Fibroblast of upper back skin (primary cell): ENCODE measurements around the gene CTNNA3.
"Not testable (repeated sequence)": the region's sequence is repeated elsewhere in the genome, so short reads cannot be mapped to it uniquely, and the experiment has no call there.

Experiments
- DNase-seq: peaks from one replicate; pipeline ENCODE4 v3.0.0-alpha.2; 2013

CTNNA3 gene

GRCh38 chr10:67492317-67493019 is 203.5 kb downstream of the CTNNA3 start:
- no peak for DNase-seq

DNA sequence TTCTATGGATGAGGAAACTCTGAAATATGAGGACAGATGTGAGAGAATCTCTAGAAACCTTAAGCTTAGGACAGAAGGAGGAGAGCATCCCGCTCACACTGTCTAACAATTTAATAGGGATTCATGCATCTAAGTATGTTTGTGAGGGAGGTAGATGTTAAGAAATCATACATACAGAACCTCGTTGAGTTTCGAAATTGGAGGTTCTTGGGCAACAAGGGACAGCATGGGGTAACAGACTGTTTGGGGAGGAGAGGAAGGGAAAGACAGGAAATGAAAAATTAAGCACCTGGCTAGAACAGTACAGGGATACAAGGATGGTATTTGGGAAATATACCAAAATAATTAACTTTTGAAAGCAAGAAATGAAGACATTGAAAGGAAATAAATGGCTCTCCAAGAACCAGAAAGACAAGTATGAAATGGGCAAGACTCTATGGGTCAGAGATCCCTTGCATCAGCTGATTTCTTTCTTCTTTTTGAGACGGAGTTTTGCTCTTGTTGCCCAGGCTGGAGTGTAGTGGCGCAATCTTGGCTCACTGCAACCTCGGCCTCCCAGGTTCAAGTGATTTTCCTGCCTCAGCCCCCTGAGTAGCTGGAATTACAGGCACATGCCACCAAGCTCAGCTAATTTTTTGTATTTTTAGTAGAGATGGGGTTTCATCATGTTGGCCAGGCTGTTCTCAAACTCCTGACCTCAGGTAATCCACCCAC is 207.9 kb downstream of the CTNNA3 start:
- no peak for DNase-seq

DNA sequence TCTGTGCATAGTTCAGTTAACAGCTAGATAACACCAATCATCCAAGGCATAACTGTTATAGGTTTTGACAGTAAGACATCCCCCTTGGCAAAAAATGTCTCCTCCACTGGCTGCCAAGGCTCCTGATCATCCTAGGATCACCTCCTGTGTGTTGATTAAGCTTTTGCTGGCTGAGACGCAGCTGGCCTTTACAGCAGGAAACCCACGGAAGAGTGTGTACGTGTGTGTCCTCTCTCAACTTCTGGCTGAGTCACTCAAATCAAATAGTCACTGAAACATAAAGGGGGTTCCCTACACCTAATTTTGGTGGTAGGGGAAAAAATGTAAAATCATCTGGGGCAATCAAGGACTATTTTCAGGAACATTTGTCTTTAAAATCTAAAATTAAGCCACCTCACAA is 208.8 kb downstream of the CTNNA3 start:
- DNase-seq = no peak

GRCh38 chr10:67477868-67478267 is 218.1 kb downstream of the CTNNA3 start:
- no peak for DNase-seq

GRCh38 chr10:67476201-67476600 is 219.8 kb downstream of the CTNNA3 start:
- no peak for DNase-seq

DNA sequence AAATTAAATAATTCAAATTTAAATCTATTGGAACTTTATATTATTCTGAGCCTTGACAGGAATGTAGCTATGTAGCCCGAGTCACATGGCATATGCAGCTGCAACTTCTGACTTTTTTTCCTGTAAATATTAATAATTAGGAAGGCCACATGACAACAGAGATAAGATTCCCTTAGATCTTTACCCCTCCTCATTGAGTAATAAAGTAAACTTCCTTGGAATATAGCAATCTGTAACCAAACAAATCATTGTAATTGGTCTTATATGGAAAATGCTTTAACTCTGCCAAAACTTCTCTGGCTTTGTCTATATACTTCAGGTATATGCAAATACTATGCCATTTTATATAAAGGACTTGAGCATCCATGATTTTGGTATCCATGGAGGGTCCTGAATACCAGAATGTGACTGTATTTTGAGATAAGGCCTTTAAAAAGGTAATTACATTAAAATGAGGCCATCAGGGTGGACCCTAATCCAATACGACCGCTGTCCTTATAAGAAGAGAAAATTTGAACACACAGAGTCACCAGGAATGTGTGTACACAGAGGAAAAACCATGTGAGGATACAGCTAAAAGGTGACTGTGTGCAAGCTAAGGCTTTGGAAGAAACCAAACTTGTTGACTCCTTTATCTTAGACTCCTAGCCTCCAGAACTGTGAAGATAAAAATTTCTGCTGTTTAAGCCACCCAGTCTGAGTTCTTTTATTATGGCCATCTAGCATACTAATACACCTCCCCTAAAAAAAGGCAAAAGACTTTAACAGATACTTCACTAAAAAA is 222.0 kb downstream of the CTNNA3 start:
- DNase-seq = no peak

DNA sequence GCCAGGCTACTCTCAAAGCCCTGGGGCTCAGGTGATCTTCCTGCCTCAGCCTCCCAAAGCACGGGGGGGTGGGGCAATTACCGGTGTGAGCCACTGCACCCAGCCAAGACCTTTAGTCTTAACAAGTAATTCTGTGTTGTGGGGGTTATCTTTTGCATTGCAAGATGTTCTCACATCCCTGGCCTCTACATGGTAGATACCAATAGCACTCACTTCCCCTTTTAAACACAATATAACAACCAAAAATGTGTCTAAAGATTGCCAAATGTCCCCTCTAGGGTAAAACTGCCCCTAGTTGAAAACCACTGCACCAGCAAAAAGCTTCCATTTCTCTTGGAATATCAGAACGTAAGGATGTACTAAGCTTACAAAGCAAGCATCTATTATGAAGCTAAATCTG is 225.0 kb downstream of the CTNNA3 start:
- no peak for DNase-seq

DNA sequence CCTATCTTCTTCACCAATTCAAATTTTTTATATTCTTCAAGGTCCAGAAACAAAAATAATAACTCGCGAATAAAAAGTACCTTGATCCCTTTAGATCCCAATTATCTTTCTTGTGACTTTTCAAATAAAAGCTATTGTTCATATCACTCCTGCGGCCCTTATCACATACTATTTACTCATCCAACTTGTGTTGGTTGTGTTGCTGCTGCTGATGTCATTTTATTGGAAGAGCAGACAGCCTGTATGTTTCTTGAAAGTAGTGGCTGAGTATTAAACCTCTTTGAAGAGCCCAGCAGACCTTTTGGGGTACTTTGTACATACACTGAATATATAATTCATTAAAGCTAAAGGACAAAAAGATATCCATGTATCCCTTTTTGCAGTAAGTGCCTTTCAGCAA is 231.7 kb downstream of the CTNNA3 start:
- DNase-seq = no peak

GRCh38 chr10:67452892-67453291 is 243.1 kb downstream of the CTNNA3 start:
- DNase-seq = no peak

DNA sequence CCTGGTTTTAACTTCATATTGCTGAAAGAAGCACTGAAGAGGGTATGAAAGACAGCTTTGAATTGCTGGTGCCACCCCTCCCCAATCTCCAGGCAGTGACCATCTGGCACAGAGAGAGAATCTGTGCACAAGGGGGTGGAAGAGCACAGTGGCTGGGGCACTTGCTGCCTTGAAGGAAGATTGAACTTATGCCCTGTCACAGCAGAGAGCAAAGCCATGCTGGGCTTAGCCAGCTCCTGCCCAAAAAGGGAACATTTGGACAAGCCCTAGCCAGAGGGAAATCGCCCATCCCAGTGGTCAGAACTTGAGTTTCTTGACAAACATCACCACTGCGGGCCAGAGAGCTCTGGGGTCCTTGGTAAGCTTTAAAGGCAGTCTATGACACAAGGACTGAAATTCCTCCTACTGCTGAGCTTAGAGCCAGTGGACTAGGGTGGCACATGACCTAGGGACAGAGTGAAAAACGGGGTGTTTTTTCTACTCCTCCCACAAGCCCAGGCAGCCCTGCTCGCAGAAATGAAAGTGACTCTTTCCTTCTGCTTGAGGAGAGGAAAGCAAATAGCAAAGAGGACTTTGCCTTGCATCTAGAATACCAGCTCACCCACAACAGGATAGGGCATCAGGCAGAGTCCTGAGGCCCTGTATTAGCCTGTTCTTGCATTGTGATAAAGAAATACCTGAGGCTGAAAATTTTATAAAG is 257.2 kb downstream of the CTNNA3 start:
- DNase-seq = no peak

- DNase-seq = no peak
These were observed 262.7 kb downstream of the CTNNA3 start for GRCh38 chr10:67433276-67433675.

- DNase-seq = no peak
These were observed 293.4 kb downstream of the CTNNA3 start for GRCh38 chr10:67402620-67403019.

GRCh38 chr10:67401711-67402110 is 294.3 kb downstream of the CTNNA3 start:
- DNase-seq = no peak

DNA sequence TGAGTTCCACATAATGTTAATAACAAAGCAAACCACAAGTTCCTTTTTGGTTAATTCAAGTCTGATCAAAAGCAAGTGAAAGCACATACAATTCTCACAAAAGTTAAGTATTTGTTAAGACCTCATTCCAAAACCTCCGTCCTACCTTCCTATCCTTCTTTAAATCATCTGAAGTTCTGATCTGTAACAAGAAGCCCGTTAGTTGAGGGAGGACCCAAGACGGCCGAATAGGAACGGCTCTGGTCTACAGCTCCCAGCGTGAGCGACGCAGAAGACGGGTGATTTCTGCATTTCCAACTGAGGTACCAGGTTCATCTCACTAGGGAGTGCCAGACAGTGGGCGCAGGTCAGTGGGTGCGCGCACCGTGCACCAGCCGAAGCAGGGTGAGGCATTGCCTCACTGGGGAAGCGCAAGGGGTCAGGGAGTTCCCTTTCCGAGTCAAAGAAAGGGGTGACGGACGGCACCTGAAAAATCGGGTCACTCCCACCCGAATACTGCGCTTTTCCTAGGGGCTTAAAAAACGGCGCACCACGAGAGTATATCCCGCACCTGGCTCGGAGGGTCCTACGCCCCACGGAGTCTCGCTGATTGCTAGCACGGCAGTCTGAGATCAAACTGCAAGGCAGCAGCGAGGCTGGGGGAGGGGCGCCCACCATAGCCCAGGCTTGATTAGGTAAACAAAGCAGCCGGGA is 309.0 kb downstream of the CTNNA3 start:
- DNase-seq = not testable (repeated sequence)

GRCh38 chr10:67386260-67386659 is 309.7 kb downstream of the CTNNA3 start:
- DNase-seq = no peak

GRCh38 chr10:67385566-67385965 is 310.4 kb downstream of the CTNNA3 start:
- no peak for DNase-seq

DNA sequence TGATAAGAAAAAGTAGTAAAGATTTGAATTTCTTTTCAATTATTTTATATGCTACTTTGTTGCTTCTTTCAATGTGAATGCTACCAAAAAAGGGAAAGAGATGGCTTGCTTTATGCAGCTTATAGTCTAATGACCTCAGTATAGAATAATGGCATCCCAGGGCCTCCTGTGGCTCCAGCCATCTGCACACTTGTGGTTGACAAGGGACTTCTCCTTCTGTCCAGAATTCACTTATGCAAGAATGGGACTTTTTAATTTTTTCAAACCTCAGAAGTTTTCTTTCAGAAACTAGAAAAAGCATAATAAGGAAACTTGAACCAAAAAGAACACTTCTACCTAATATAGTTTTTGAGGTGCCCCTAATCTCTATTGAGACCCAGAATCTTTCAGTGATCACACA is 310.9 kb downstream of the CTNNA3 start:
- no peak for DNase-seq

DNA sequence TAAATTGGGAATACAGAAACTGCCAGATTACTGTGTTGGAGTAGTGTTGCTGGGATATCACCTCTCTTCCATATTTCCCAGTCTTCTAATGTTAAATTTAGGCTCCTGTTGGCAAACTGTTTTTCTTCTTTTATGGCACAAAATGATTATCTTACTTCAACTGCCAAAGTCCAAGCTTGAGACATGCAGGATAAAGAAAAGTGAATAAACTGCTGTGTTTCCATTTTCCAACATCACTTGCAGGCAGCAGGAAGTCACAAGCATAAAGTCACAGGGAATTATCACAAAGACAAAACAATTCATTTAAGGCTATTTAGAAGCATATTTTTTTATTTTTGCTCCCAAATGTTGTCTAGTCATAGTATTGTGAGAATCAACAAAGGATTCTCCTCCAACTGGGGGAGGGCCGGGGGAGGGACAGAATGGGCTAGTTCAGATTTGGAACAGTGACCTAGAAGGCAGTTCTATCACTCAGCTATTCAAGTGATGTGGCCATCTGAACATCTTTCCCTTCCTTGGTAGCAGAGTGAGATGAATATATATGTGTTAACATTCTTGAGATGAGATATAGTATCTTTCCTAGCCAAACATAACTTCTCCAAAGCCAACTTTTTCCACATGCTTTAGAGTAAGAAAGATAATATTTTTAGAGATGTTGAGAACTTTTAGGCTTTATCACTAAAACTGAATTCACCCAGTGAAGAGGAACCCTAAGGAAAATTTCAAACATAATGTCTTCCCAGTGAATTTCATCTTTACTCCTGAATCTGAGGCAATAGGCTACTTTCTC is 364.7 kb downstream of the CTNNA3 start:
- no peak for DNase-seq

DNA sequence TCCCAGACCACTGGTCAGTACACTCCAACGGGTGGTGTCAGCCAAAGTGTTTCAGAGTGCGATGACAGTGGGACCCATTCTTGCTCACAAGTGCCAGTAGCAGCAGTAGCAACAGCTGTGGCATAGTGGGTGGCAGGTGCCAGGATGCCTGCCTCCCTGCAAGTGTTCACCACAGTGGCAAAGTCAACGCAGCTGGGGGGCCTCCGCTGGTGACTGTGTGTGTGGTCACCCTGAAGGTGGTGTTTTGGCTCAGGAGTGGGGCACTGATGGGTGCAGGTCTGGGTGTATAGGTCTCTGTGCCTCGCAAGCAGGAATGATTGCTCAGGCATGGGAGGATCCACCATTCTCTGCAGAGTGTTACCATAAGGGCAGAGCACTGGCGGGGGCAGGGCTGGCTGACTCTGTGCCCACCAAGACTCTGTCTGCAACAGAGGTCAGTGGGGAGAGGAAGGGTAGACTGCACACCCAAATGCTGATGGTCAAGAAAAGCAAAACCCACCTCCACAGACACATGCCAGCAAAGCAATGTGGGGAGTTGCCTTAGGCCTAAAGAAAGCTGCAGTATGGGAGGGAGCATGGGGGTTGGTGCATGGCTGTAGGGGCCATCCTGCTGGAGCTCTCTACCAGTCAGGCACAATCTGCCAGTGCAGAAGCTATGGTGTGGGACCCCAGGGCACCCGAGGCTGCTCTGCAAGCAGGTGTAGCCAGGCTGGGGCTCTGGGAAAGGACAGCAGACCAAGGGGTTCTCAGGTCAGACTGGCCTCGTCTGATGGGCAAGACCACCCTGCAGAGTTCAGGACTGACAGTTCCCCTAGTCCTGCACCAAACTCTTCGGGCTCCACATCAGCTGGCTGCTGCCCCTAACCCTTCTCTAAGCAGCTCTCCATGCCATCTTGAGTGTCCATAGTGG is 368.1 kb downstream of the CTNNA3 start:
- DNase-seq = no peak

GRCh38 chr10:67319976-67320375 is 376.0 kb downstream of the CTNNA3 start:
- DNase-seq = no peak

- DNase-seq = no peak
These were observed 387.1 kb downstream of the CTNNA3 start for GRCh38 chr10:67308912-67309311.
